OCI-LY1 (cell line): ENCODE results near the gene CAMTA1.

Source experiments
- H2AFZ ChIP-seq: fragments of 200-600 bp; sonication (generic), shearing (Covaris generic); 2 replicates; pipeline ENCODE4 v1.6.0; 2014; ENCODE audit warnings: antibody characterized with exemption, mild to moderate bottlenecking, low read length
- H3F3A ChIP-seq: fragments of 200-600 bp; sonication (generic), shearing (Covaris generic); 2 replicates; pipeline ENCODE4 v1.6.0; 2014; ENCODE audit warnings: mild to moderate bottlenecking, antibody characterized with exemption, low read length, moderate library complexity; ENCODE audit not compliant: insufficient read depth
- H3K27ac ChIP-seq: fragments of 200-600 bp; sonication (generic); 2 replicates; pipeline ENCODE4 v1.5.1; 2014; ENCODE audit warnings: low read length, mixed run types, mild to moderate bottlenecking, low read depth; ENCODE audit not compliant: poor library complexity, severe bottlenecking
- H3K27me3 ChIP-seq: fragments of 200-600 bp; sonication (generic); 2 replicates; pipeline ENCODE4 v1.6.0; 2014; ENCODE audit warnings: antibody characterized with exemption, mild to moderate bottlenecking, low read length, moderate library complexity; ENCODE audit not compliant: insufficient read depth
- H3K36me3 ChIP-seq: fragments of 200-600 bp; sonication (generic); 2 replicates; pipeline ENCODE4 v1.6.1; 2014; ENCODE audit warnings: mild to moderate bottlenecking, antibody characterized with exemption, low read length, moderate library complexity, mixed read lengths; ENCODE audit not compliant: insufficient read depth
- H3K4me1 ChIP-seq: fragments of 200-600 bp; sonication (generic); 2 replicates; pipeline ENCODE4 v1.5.1; 2014; ENCODE audit warnings: mild to moderate bottlenecking, low read length, moderate library complexity; ENCODE audit not compliant: insufficient read depth, severe bottlenecking
- H3K4me2 ChIP-seq: fragments of 200-600 bp; sonication (generic), shearing (Covaris generic); 2 replicates; pipeline ENCODE4 v1.6.1; 2014; ENCODE audit warnings: low read length
- H3K4me3 ChIP-seq: fragments of 200-600 bp; sonication (generic); 2 replicates; pipeline ENCODE4 v1.5.1; 2014; ENCODE audit warnings: low read length, low read depth, mild to moderate bottlenecking, mixed read lengths; ENCODE audit not compliant: poor library complexity, severe bottlenecking
- H3K79me2 ChIP-seq: fragments of 200-600 bp; shearing (Covaris generic); 2 replicates; pipeline ENCODE4 v1.6.1; 2016; ENCODE audit warnings: mixed run types, low read length, mixed read lengths; ENCODE audit not compliant: insufficient read depth
- H3K9ac ChIP-seq: fragments of 200-600 bp; sonication (generic), shearing (Covaris generic); 2 replicates; pipeline ENCODE4 v1.6.1; 2014; ENCODE audit warnings: mild to moderate bottlenecking, low read length, mixed read lengths
- H3K9me2 ChIP-seq: fragments of 200-600 bp; sonication (generic), shearing (Covaris generic); 2 replicates; pipeline ENCODE4 v1.6.1; 2014; ENCODE audit warnings: low read depth, mild to moderate bottlenecking, low read length, mixed read lengths
- H3K9me3 ChIP-seq: fragments of 200-600 bp; shearing (Covaris generic); 2 replicates; pipeline ENCODE4 v1.6.1; 2014; ENCODE audit warnings: low read length, mixed read lengths
- H4K20me1 ChIP-seq: fragments of 200-600 bp; sonication (generic), shearing (Covaris generic); 2 replicates; pipeline ENCODE4 v1.6.0; 2016; ENCODE audit warnings: mild to moderate bottlenecking, low read length; ENCODE audit not compliant: insufficient read depth
- EZH2 ChIP-seq: fragments of 200-600 bp; sonication (generic), shearing (Covaris generic); IDR thresholded peaks from 2 replicates; pipeline ENCODE4 v1.8.0; 2017; ENCODE audit warnings: borderline replicate concordance, mixed run types, mild to moderate bottlenecking, antibody characterized with exemption, low read length, moderate library complexity, mixed read lengths
- TF ChIP-seq, protein P1 (sequence below): fragments of 200-600 bp; sonication (generic), shearing (Covaris generic); IDR thresholded peaks from 2 replicates; pipeline ENCODE4 v1.5.1; 2017; ENCODE audit warnings: mild to moderate bottlenecking, antibody characterized with exemption, low read length, moderate library complexity, mixed read lengths

The CAMTA1 gene

DNA sequence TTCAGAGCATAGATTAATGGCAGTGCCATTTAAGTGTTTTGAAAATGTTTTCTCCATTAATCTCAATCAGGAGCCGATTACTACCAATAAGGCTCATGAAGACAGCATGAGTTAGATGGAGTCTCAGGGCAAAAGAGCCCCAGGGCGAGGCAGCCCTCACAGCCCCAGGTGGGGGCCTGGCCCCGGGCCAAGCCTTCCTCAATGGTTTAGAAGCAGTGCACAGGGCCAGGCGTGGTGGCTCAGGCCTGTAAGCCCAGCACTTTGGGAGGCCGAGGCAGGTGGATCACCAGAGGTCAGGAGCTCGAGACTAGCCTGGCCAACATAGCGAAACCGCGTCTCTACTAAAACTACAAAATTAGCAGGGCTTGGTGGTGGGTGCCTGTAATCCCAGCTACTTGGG lies 637.7 kb downstream of the CAMTA1 start:
- no peak for TF ChIP-seq EZH2
- TF ChIP-seq, protein P1, sequence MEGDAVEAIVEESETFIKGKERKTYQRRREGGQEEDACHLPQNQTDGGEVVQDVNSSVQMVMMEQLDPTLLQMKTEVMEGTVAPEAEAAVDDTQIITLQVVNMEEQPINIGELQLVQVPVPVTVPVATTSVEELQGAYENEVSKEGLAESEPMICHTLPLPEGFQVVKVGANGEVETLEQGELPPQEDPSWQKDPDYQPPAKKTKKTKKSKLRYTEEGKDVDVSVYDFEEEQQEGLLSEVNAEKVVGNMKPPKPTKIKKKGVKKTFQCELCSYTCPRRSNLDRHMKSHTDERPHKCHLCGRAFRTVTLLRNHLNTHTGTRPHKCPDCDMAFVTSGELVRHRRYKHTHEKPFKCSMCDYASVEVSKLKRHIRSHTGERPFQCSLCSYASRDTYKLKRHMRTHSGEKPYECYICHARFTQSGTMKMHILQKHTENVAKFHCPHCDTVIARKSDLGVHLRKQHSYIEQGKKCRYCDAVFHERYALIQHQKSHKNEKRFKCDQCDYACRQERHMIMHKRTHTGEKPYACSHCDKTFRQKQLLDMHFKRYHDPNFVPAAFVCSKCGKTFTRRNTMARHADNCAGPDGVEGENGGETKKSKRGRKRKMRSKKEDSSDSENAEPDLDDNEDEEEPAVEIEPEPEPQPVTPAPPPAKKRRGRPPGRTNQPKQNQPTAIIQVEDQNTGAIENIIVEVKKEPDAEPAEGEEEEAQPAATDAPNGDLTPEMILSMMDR: no peak
- no peak overlapping the region for H3K4me2 ChIP-seq
- no peak overlapping the region for H2AFZ ChIP-seq
- no peaks in the 10 kb centered on the region for H3K27me3 ChIP-seq
- no peaks in the 10 kb centered on the region for H3K79me2 ChIP-seq
- no peaks in the 10 kb centered on the region for H3K9me2 ChIP-seq
- no peaks in the 10 kb centered on the region for H4K20me1 ChIP-seq
- H3F3A ChIP-seq: no peaks in the 10 kb centered on the region
- H3K36me3 ChIP-seq: no peaks in the 10 kb centered on the region
- no peaks in the 10 kb centered on the region for H3K9me3 ChIP-seq
- H3K9ac ChIP-seq: no peak overlapping the region
- no peak overlapping the region for H3K4me3 ChIP-seq
- H3K4me1 ChIP-seq: no peaks in the 10 kb centered on the region
- H3K27ac ChIP-seq: no peak overlapping the region

DNA sequence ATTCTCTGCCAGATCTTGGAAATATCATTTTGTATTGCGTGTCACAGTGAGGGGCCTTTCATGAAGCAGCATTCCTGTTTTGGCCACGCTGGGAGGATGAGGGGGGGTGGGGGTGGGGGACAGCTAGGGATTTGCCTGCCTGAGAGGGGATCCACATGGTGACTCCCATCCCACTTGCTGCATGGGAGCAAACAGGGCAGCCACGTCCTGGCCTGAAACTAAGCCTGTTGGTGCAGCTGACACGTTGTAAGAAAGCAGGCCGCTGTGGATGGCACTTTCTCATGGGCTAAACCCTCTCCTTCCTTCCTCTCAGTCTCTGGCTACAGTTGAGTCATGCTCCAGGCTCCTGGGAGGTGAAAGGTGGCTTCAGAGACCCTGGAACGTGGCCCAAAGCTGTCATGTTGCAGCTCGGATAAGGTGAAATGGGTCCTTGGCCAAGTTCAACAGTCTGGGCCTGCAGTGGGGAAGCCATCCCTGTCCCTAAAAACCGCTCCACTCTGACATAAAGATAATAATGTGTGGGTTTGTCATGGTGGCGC lies 639.2 kb downstream of the CAMTA1 start:
- H3K79me2 ChIP-seq: no peaks in the 10 kb centered on the region
- no peaks in the 10 kb centered on the region for H3K9me3 ChIP-seq
- H3K9ac ChIP-seq: no peak overlapping the region
- H3K4me1 ChIP-seq: no peaks in the 10 kb centered on the region
- TF ChIP-seq, protein P1: no peak
- TF ChIP-seq EZH2: no peak
- H3K27me3 ChIP-seq: no peaks in the 10 kb centered on the region
- no peaks in the 10 kb centered on the region for H3K9me2 ChIP-seq
- H3K4me3 ChIP-seq: no peak overlapping the region
- no peaks in the 10 kb centered on the region for H3K36me3 ChIP-seq
- no peak overlapping the region for H3K27ac ChIP-seq
- H3F3A ChIP-seq: no peaks in the 10 kb centered on the region
- H3K4me2 ChIP-seq: no peak overlapping the region
- H4K20me1 ChIP-seq: no peaks in the 10 kb centered on the region
- no peak overlapping the region for H2AFZ ChIP-seq

DNA sequence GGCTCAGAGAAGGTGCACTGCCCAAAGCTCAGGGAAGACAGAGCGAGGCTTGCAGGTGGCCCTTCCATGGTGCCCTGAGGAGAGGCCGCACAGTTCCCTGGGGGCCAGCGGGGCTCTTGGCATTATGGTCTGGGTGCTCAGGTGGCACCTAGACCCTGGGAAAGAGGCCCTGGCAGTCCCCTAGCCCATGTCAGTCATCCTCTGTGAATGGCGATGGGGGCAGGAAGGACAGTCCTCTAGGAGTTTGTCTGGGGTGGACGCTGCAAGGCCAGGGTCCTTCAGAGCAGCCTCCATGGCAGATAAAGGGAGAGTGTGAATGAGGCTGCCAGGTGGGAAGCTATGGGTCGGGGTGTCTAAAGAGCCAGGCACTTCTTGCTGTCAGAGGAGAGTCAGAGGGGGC lies 640.0 kb downstream of the CAMTA1 start:
- no peaks in the 10 kb centered on the region for H3K9me2 ChIP-seq
- H3F3A ChIP-seq: no peaks in the 10 kb centered on the region

More for the DNA sequence above, 640.0 kb downstream of the CAMTA1 start:
- Histone ChIP-seq H4K20me1 (no peaks in the 10 kb centered on the region), H3K27me3 (no peaks in the 10 kb centered on the region), H3K4me1 (no peaks in the 10 kb centered on the region), H3K36me3 (no peaks in the 10 kb centered on the region), H3K79me2 (no peaks in the 10 kb centered on the region), H3K27ac (no peak overlapping the region), H3K4me2 (no peak overlapping the region), H3K9me3 (no peaks in the 10 kb centered on the region), H3K9ac (no peak overlapping the region), H3K4me3 (no peak overlapping the region), H2AFZ (no peak overlapping the region)
- TF ChIP-seq EZH2: no peak
- TF ChIP-seq, protein P1: no peak
